Measurements from ENCODE around the gene TUSC7. TPM values are rescaled to one million over a fixed set of nuclear protein-coding genes. Genes with fewer than 3 reads are reported as not detected.

Gene TUSC7
- total RNA-seq, 1 donor from 2014 or later = not detected

GRCh38 chr3:116702334-116702733 lies 7.2 kb upstream of the TUSC7 start:
- Histone ChIP-seq H3K27me3 (ENCODE audit: control insufficient read depth in 3 of 3, insufficient read depth in 3 of 3, low read length in 3 of 3) (no peaks in the 10 kb centered on the region), H3K9me3 (ENCODE audit: control insufficient read depth in 3 of 3, low read length in 3 of 3) (no peaks in the 10 kb centered on the region), H3K27ac (ENCODE audit: low read depth, low read length) (no peak overlapping the region), H3K9ac (ENCODE audit: low read depth in 1 of 3, low read length in 3 of 3) (no peak overlapping the region), H3K36me3 (ENCODE audit: control insufficient read depth in 3 of 3, insufficient read depth in 3 of 3, low read length in 3 of 3) (no peaks in the 10 kb centered on the region), H3K4me1 (ENCODE audit: control insufficient read depth in 3 of 3, insufficient read depth in 3 of 3, low read length in 3 of 3) (no peaks in the 10 kb centered on the region), H3K4me3 (ENCODE audit: low read length in 3 of 3) (no peak overlapping the region)

GRCh38 chr3:116707531-116707930 lies 2.0 kb upstream of the TUSC7 start:
- H3K27me3 ChIP-seq (ENCODE audit: control insufficient read depth in 3 of 3, insufficient read depth in 3 of 3, low read length in 3 of 3) = no peaks in the 10 kb centered on the region
- H3K4me1 ChIP-seq (ENCODE audit: control insufficient read depth in 3 of 3, insufficient read depth in 3 of 3, low read length in 3 of 3) = no peaks in the 10 kb centered on the region
- H3K4me3 ChIP-seq (ENCODE audit: low read length in 3 of 3) = no peak overlapping the region
- H3K36me3 ChIP-seq (ENCODE audit: control insufficient read depth in 3 of 3, insufficient read depth in 3 of 3, low read length in 3 of 3) = no peaks in the 10 kb centered on the region
- no peaks in the 10 kb centered on the region for H3K9me3 ChIP-seq (ENCODE audit: control insufficient read depth in 3 of 3, low read length in 3 of 3)
- H3K27ac ChIP-seq (ENCODE audit: low read depth, low read length) = no peak overlapping the region
- no peak overlapping the region for H3K9ac ChIP-seq (ENCODE audit: low read depth in 1 of 3, low read length in 3 of 3)

DNA sequence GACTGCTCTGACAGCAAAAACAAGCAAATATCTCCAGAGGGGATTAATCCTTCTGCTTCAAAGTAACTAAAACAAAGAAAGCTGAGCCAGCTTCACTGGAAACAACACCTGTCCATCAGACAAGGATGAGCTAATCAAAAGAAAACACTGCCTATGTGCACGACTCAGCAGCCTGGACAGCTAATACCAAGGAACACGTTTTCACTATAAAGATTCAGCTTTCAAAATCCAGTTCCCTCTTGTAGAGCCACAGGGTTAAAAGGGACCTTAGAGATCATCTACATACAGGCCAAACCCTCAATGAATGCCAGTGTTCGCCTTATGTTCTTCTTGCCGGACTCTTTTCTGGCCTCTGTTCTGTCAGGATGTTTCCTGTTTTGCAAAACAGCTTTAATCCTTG lies 6.9 kb downstream of the TUSC7 start:
- H3K4me1 ChIP-seq (ENCODE audit: control insufficient read depth in 3 of 3, insufficient read depth in 3 of 3, low read length in 3 of 3) = no peaks in the 10 kb centered on the region
- no peak overlapping the region for H3K9ac ChIP-seq (ENCODE audit: low read depth in 1 of 3, low read length in 3 of 3)
- no peaks in the 10 kb centered on the region for H3K27me3 ChIP-seq (ENCODE audit: control insufficient read depth in 3 of 3, insufficient read depth in 3 of 3, low read length in 3 of 3)
- H3K4me3 ChIP-seq (ENCODE audit: low read length in 3 of 3) = no peak overlapping the region
- no peaks in the 10 kb centered on the region for H3K36me3 ChIP-seq (ENCODE audit: control insufficient read depth in 3 of 3, insufficient read depth in 3 of 3, low read length in 3 of 3)
- H3K27ac ChIP-seq (ENCODE audit: low read depth, low read length) = no peak overlapping the region
- no peaks in the 10 kb centered on the region for H3K9me3 ChIP-seq (ENCODE audit: control insufficient read depth in 3 of 3, low read length in 3 of 3)

GRCh38 chr3:116717566-116717965 lies 8.0 kb downstream of the TUSC7 start:
- no peak overlapping the region for H3K27ac ChIP-seq (ENCODE audit: low read depth, low read length)
- no peaks in the 10 kb centered on the region for H3K9me3 ChIP-seq (ENCODE audit: control insufficient read depth in 3 of 3, low read length in 3 of 3)
- H3K36me3 ChIP-seq (ENCODE audit: control insufficient read depth in 3 of 3, insufficient read depth in 3 of 3, low read length in 3 of 3) = no peaks in the 10 kb centered on the region
- H3K9ac ChIP-seq (ENCODE audit: low read depth in 1 of 3, low read length in 3 of 3) = no peak overlapping the region
- H3K27me3 ChIP-seq (ENCODE audit: control insufficient read depth in 3 of 3, insufficient read depth in 3 of 3, low read length in 3 of 3) = no peaks in the 10 kb centered on the region
- no peak overlapping the region for H3K4me3 ChIP-seq (ENCODE audit: low read length in 3 of 3)
- H3K4me1 ChIP-seq (ENCODE audit: control insufficient read depth in 3 of 3, insufficient read depth in 3 of 3, low read length in 3 of 3) = no peaks in the 10 kb centered on the region

- no peak overlapping the region for H3K9ac ChIP-seq (ENCODE audit: low read depth in 1 of 3, low read length in 3 of 3)
- no peaks in the 10 kb centered on the region for H3K9me3 ChIP-seq (ENCODE audit: control insufficient read depth in 3 of 3, low read length in 3 of 3)
- H3K4me3 ChIP-seq (ENCODE audit: low read length in 3 of 3) = no peak overlapping the region
- H3K27me3 ChIP-seq (ENCODE audit: control insufficient read depth in 3 of 3, insufficient read depth in 3 of 3, low read length in 3 of 3) = no peaks in the 10 kb centered on the region
- no peak overlapping the region for H3K27ac ChIP-seq (ENCODE audit: low read depth, low read length)
- no peaks in the 10 kb centered on the region for H3K4me1 ChIP-seq (ENCODE audit: control insufficient read depth in 3 of 3, insufficient read depth in 3 of 3, low read length in 3 of 3)
- no peaks in the 10 kb centered on the region for H3K36me3 ChIP-seq (ENCODE audit: control insufficient read depth in 3 of 3, insufficient read depth in 3 of 3, low read length in 3 of 3)
Observed at GRCh38 chr3:116728454-116728853, 18.9 kb downstream of the TUSC7 start.

DNA sequence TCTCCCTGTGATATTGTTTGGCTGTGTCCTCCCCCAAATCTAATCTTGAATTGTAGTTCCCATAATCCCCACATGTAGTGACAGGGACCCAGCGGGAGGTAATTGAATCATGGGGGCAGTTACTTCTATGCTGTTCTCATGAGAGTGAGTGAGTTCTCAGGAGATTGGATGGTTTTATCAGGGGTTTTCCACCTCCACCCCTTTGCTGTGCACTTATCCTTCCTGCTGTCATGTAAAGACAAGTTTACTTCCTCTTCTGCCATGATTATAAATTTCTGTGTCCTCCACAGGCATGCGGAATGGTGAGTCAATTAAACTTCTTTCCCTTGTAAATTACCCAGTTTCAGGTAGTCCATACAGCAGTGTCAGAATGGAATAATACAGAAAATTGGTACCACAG lies 24.7 kb downstream of the TUSC7 start:
- H3K4me3 ChIP-seq (ENCODE audit: low read length in 3 of 3) = no peak overlapping the region
- no peaks in the 10 kb centered on the region for H3K4me1 ChIP-seq (ENCODE audit: control insufficient read depth in 3 of 3, insufficient read depth in 3 of 3, low read length in 3 of 3)
- H3K27ac ChIP-seq (ENCODE audit: low read depth, low read length) = no peak overlapping the region
- H3K36me3 ChIP-seq (ENCODE audit: control insufficient read depth in 3 of 3, insufficient read depth in 3 of 3, low read length in 3 of 3) = no peaks in the 10 kb centered on the region
- H3K9me3 ChIP-seq (ENCODE audit: control insufficient read depth in 3 of 3, low read length in 3 of 3) = no peaks in the 10 kb centered on the region
- H3K9ac ChIP-seq (ENCODE audit: low read depth in 1 of 3, low read length in 3 of 3) = no peak overlapping the region
- no peaks in the 10 kb centered on the region for H3K27me3 ChIP-seq (ENCODE audit: control insufficient read depth in 3 of 3, insufficient read depth in 3 of 3, low read length in 3 of 3)

GRCh38 chr3:116739678-116740077 lies 30.1 kb downstream of the TUSC7 start:
- Histone ChIP-seq H3K27ac (ENCODE audit: low read depth, low read length) (no peak overlapping the region), H3K4me3 (ENCODE audit: low read length in 3 of 3) (no peak overlapping the region)

DNA sequence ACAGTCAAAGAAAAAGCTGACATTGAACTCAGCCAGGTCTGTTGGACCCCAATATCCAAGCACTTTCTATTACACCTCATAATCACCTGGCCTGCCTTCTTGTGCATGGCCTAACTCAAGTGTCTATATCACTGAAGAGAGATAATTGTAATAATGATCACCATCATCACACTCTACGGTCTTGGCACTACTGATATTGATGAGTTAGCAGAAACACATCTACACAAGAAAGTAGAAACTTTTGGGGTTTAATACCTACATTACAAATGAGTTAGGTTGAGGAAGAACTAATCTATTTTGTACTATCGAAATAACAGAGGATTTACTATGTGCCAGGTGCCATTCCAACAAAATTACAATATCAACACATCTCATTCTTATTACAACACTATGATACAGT lies 30.7 kb downstream of the TUSC7 start:
- Histone ChIP-seq H3K4me1 (ENCODE audit: control insufficient read depth in 3 of 3, insufficient read depth in 3 of 3, low read length in 3 of 3) (no peaks in the 10 kb centered on the region), H3K27ac (ENCODE audit: low read depth, low read length) (no peak overlapping the region), H3K9ac (ENCODE audit: low read depth in 1 of 3, low read length in 3 of 3) (no peak overlapping the region), H3K4me3 (ENCODE audit: low read length in 3 of 3) (no peak overlapping the region), H3K27me3 (ENCODE audit: control insufficient read depth in 3 of 3, insufficient read depth in 3 of 3, low read length in 3 of 3) (peaks cover 0 to 3% (median 0%) of the 10 kb centered on the region in 3 donors), H3K9me3 (ENCODE audit: control insufficient read depth in 3 of 3, low read length in 3 of 3) (no peaks in the 10 kb centered on the region), H3K36me3 (ENCODE audit: control insufficient read depth in 3 of 3, insufficient read depth in 3 of 3, low read length in 3 of 3) (no peaks in the 10 kb centered on the region)

More at GRCh38 chr3:116739678-116740077, 30.1 kb downstream of the TUSC7 start:
- Histone ChIP-seq H3K36me3 (ENCODE audit: control insufficient read depth in 3 of 3, insufficient read depth in 3 of 3, low read length in 3 of 3) (no peaks in the 10 kb centered on the region), H3K9ac (ENCODE audit: low read depth in 1 of 3, low read length in 3 of 3) (no peak overlapping the region), H3K27me3 (ENCODE audit: control insufficient read depth in 3 of 3, insufficient read depth in 3 of 3, low read length in 3 of 3) (peaks cover 0 to 3% (median 0%) of the 10 kb centered on the region in 3 donors), H3K4me1 (ENCODE audit: control insufficient read depth in 3 of 3, insufficient read depth in 3 of 3, low read length in 3 of 3) (no peaks in the 10 kb centered on the region), H3K9me3 (ENCODE audit: control insufficient read depth in 3 of 3, low read length in 3 of 3) (no peaks in the 10 kb centered on the region)

- no peak overlapping the region for H3K27ac ChIP-seq (ENCODE audit: low read depth, low read length)
- H3K4me3 ChIP-seq (ENCODE audit: low read length in 3 of 3) = no peak overlapping the region
- no peak overlapping the region for H3K9ac ChIP-seq (ENCODE audit: low read depth in 1 of 3, low read length in 3 of 3)
- H3K4me1 ChIP-seq (ENCODE audit: control insufficient read depth in 3 of 3, insufficient read depth in 3 of 3, low read length in 3 of 3) = no peaks in the 10 kb centered on the region
- H3K36me3 ChIP-seq (ENCODE audit: control insufficient read depth in 3 of 3, insufficient read depth in 3 of 3, low read length in 3 of 3) = no peaks in the 10 kb centered on the region
- H3K9me3 ChIP-seq (ENCODE audit: control insufficient read depth in 3 of 3, low read length in 3 of 3) = no peaks in the 10 kb centered on the region
- H3K27me3 ChIP-seq (ENCODE audit: control insufficient read depth in 3 of 3, insufficient read depth in 3 of 3, low read length in 3 of 3) = peaks cover 0 to 3% (median 0%) of the 10 kb centered on the region in 3 donors
Observed at GRCh38 chr3:116741467-116741866, 31.9 kb downstream of the TUSC7 start.

DNA sequence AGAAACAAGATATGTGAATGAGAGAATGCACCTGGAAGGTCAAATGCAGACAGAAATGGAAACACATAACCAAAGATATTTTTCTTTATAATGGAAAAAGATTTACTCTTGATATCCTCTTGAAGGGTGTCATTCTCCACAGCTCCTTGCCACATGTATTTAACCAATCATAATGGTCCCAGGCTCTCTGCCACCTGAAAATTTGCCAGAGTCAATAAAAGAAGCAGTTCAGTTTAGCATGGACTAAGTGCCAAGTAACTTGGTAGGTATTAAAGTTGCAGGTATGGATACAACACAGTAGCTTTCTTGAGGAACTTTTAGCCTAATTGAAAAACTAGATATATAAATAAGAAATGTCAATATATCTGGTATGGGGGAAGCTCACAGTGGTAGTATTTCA lies 33.5 kb downstream of the TUSC7 start:
- Histone ChIP-seq H3K27ac (ENCODE audit: low read depth, low read length) (no peak overlapping the region), H3K9ac (ENCODE audit: low read depth in 1 of 3, low read length in 3 of 3) (no peak overlapping the region), H3K9me3 (ENCODE audit: control insufficient read depth in 3 of 3, low read length in 3 of 3) (no peaks in the 10 kb centered on the region), H3K4me3 (ENCODE audit: low read length in 3 of 3) (no peak overlapping the region), H3K4me1 (ENCODE audit: control insufficient read depth in 3 of 3, insufficient read depth in 3 of 3, low read length in 3 of 3) (no peaks in the 10 kb centered on the region), H3K36me3 (ENCODE audit: control insufficient read depth in 3 of 3, insufficient read depth in 3 of 3, low read length in 3 of 3) (no peaks in the 10 kb centered on the region), H3K27me3 (ENCODE audit: control insufficient read depth in 3 of 3, insufficient read depth in 3 of 3, low read length in 3 of 3) (peaks cover 0 to 3% (median 0%) of the 10 kb centered on the region in 3 donors)

GRCh38 chr3:116749388-116749787 lies 39.8 kb downstream of the TUSC7 start:
- H3K4me3 ChIP-seq (ENCODE audit: low read length in 3 of 3) = no peak overlapping the region
- no peaks in the 10 kb centered on the region for H3K9me3 ChIP-seq (ENCODE audit: control insufficient read depth in 3 of 3, low read length in 3 of 3)
- no peak overlapping the region for H3K9ac ChIP-seq (ENCODE audit: low read depth in 1 of 3, low read length in 3 of 3)
- H3K27ac ChIP-seq (ENCODE audit: low read depth, low read length) = no peak overlapping the region
- H3K27me3 ChIP-seq (ENCODE audit: control insufficient read depth in 3 of 3, insufficient read depth in 3 of 3, low read length in 3 of 3) = no peaks in the 10 kb centered on the region
- no peaks in the 10 kb centered on the region for H3K4me1 ChIP-seq (ENCODE audit: control insufficient read depth in 3 of 3, insufficient read depth in 3 of 3, low read length in 3 of 3)
- H3K36me3 ChIP-seq (ENCODE audit: control insufficient read depth in 3 of 3, insufficient read depth in 3 of 3, low read length in 3 of 3) = no peaks in the 10 kb centered on the region
